Measurements from ENCODE around the gene AHCYL2.
"Not testable (repeated sequence)": the region's sequence is repeated elsewhere in the genome, so short reads cannot be mapped to it uniquely, and the experiment has no call there.

AHCYL2 gene

GRCh38 chr7:129278688-129279087 lies 53.9 kb downstream of the AHCYL2 start:
- Mint-ChIP-seq H3K9me3 (no peaks in the 10 kb centered on the region), H3K4me1 (ENCODE audit: low read depth) (no peaks in the 10 kb centered on the region), H3K4me3 (no peak overlapping the region), H3K36me3 (ENCODE audit: low read depth) (peaks cover 22% of the 10 kb centered on the region), H3K27me3 (no peaks in the 10 kb centered on the region), H3K27ac (no peak overlapping the region)

- Mint-ChIP-seq H3K4me1 (ENCODE audit: low read depth) (no peaks in the 10 kb centered on the region), H3K9me3 (no peaks in the 10 kb centered on the region), H3K4me3 (no peak overlapping the region), H3K27ac (no peak overlapping the region), H3K27me3 (no peaks in the 10 kb centered on the region), H3K36me3 (ENCODE audit: low read depth) (peaks cover 18% of the 10 kb centered on the region)
Measured at GRCh38 chr7:129279757-129280156, 54.9 kb downstream of the AHCYL2 start.

GRCh38 chr7:129281163-129281562 lies 56.3 kb downstream of the AHCYL2 start:
- no peaks in the 10 kb centered on the region for H3K9me3 Mint-ChIP-seq
- H3K4me3 Mint-ChIP-seq: no peak overlapping the region

GRCh38 chr7:129282865-129283264 lies 58.0 kb downstream of the AHCYL2 start:
- H3K9me3 Mint-ChIP-seq: no peaks in the 10 kb centered on the region
- H3K4me1 Mint-ChIP-seq (ENCODE audit: low read depth): no peaks in the 10 kb centered on the region
- no peak overlapping the region for H3K27ac Mint-ChIP-seq
- peaks cover 17% of the 10 kb centered on the region for H3K36me3 Mint-ChIP-seq (ENCODE audit: low read depth)
- H3K4me3 Mint-ChIP-seq: no peak overlapping the region
- H3K27me3 Mint-ChIP-seq: no peaks in the 10 kb centered on the region

More at GRCh38 chr7:129281163-129281562, 56.3 kb downstream of the AHCYL2 start:
- H3K4me1 Mint-ChIP-seq (ENCODE audit: low read depth): no peaks in the 10 kb centered on the region
- peaks cover 17% of the 10 kb centered on the region for H3K36me3 Mint-ChIP-seq (ENCODE audit: low read depth)
- no peaks in the 10 kb centered on the region for H3K27me3 Mint-ChIP-seq
- H3K27ac Mint-ChIP-seq: no peak overlapping the region

GRCh38 chr7:129283936-129284335 lies 59.1 kb downstream of the AHCYL2 start:
- no peaks in the 10 kb centered on the region for H3K9me3 Mint-ChIP-seq
- H3K4me1 Mint-ChIP-seq (ENCODE audit: low read depth): no peaks in the 10 kb centered on the region
- peaks cover 14% of the 10 kb centered on the region for H3K36me3 Mint-ChIP-seq (ENCODE audit: low read depth)
- H3K4me3 Mint-ChIP-seq: no peak overlapping the region
- no peak overlapping the region for H3K27ac Mint-ChIP-seq
- no peaks in the 10 kb centered on the region for H3K27me3 Mint-ChIP-seq

- Mint-ChIP-seq H3K4me1 (ENCODE audit: low read depth) (no peaks in the 10 kb centered on the region), H3K27me3 (no peaks in the 10 kb centered on the region), H3K36me3 (ENCODE audit: low read depth) (peaks cover 9% of the 10 kb centered on the region), H3K9me3 (no peaks in the 10 kb centered on the region), H3K27ac (no peak overlapping the region), H3K4me3 (no peak overlapping the region)
Measured at GRCh38 chr7:129285111-129285510, 60.3 kb downstream of the AHCYL2 start.

GRCh38 chr7:129292861-129293260 lies 68.0 kb downstream of the AHCYL2 start:
- Mint-ChIP-seq H3K9me3 (no peaks in the 10 kb centered on the region), H3K4me1 (ENCODE audit: low read depth) (no peaks in the 10 kb centered on the region), H3K27me3 (no peaks in the 10 kb centered on the region), H3K27ac (no peak overlapping the region), H3K36me3 (ENCODE audit: low read depth) (no peaks in the 10 kb centered on the region), H3K4me3 (no peak overlapping the region)

- Mint-ChIP-seq H3K36me3 (ENCODE audit: low read depth) (no peaks in the 10 kb centered on the region), H3K4me1 (ENCODE audit: low read depth) (no peaks in the 10 kb centered on the region), H3K27ac (no peak overlapping the region), H3K4me3 (no peak overlapping the region), H3K27me3 (no peaks in the 10 kb centered on the region), H3K9me3 (no peaks in the 10 kb centered on the region)
Measured at GRCh38 chr7:129295015-129295423, 70.2 kb downstream of the AHCYL2 start.

- Mint-ChIP-seq H3K4me1 (ENCODE audit: low read depth) (no peaks in the 10 kb centered on the region), H3K27me3 (no peaks in the 10 kb centered on the region), H3K27ac (no peak overlapping the region), H3K9me3 (peaks cover 6% of the 10 kb centered on the region), H3K36me3 (ENCODE audit: low read depth) (peaks cover 4% of the 10 kb centered on the region), H3K4me3 (no peak overlapping the region)
Measured at GRCh38 chr7:129298268-129298893, 73.6 kb downstream of the AHCYL2 start.

- Mint-ChIP-seq H3K27me3 (no peaks in the 10 kb centered on the region), H3K27ac (no peak overlapping the region), H3K4me3 (no peak overlapping the region), H3K4me1 (ENCODE audit: low read depth) (no peaks in the 10 kb centered on the region), H3K9me3 (peaks cover 16% of the 10 kb centered on the region), H3K36me3 (ENCODE audit: low read depth) (peaks cover 10% of the 10 kb centered on the region)
Measured at GRCh38 chr7:129299889-129300288, 75.1 kb downstream of the AHCYL2 start.

GRCh38 chr7:129300299-129300698 lies 75.5 kb downstream of the AHCYL2 start:
- not testable (repeated sequence) for H3K4me1 Mint-ChIP-seq (ENCODE audit: low read depth)

GRCh38 chr7:129307592-129307991 lies 82.8 kb downstream of the AHCYL2 start:
- no peak overlapping the region for H3K27ac Mint-ChIP-seq
- H3K36me3 Mint-ChIP-seq (ENCODE audit: low read depth): peaks cover 10% of the 10 kb centered on the region

More at GRCh38 chr7:129300299-129300698, 75.5 kb downstream of the AHCYL2 start:
- H3K36me3 Mint-ChIP-seq (ENCODE audit: low read depth); H3K27ac Mint-ChIP-seq; H3K4me3 Mint-ChIP-seq; H3K27me3 Mint-ChIP-seq: not testable (repeated sequence)
- H3K9me3 Mint-ChIP-seq: peaks cover 16% of the 10 kb centered on the region

GRCh38 chr7:129308047-129308446 lies 83.2 kb downstream of the AHCYL2 start:
- no peaks in the 10 kb centered on the region for H3K27me3 Mint-ChIP-seq
- H3K9me3 Mint-ChIP-seq: peaks cover 12% of the 10 kb centered on the region
- peaks cover 10% of the 10 kb centered on the region for H3K36me3 Mint-ChIP-seq (ENCODE audit: low read depth)
- no peak overlapping the region for H3K4me3 Mint-ChIP-seq
- H3K27ac Mint-ChIP-seq: no peak overlapping the region
- H3K4me1 Mint-ChIP-seq (ENCODE audit: low read depth): no peaks in the 10 kb centered on the region

More at GRCh38 chr7:129307592-129307991, 82.8 kb downstream of the AHCYL2 start:
- Mint-ChIP-seq H3K27me3 (no peaks in the 10 kb centered on the region), H3K9me3 (peaks cover 12% of the 10 kb centered on the region), H3K4me1 (ENCODE audit: low read depth) (no peaks in the 10 kb centered on the region), H3K4me3 (no peak overlapping the region)

- H3K27me3 Mint-ChIP-seq: no peaks in the 10 kb centered on the region
- H3K36me3 Mint-ChIP-seq (ENCODE audit: low read depth): no peaks in the 10 kb centered on the region
Measured at GRCh38 chr7:129311429-129311828, 86.6 kb downstream of the AHCYL2 start.

GRCh38 chr7:129313282-129313681 lies 88.5 kb downstream of the AHCYL2 start:
- Mint-ChIP-seq H3K27ac (no peak overlapping the region), H3K36me3 (ENCODE audit: low read depth) (no peaks in the 10 kb centered on the region), H3K27me3 (no peaks in the 10 kb centered on the region), H3K9me3 (no peaks in the 10 kb centered on the region), H3K4me3 (no peak overlapping the region), H3K4me1 (ENCODE audit: low read depth) (no peaks in the 10 kb centered on the region)

More at GRCh38 chr7:129311429-129311828, 86.6 kb downstream of the AHCYL2 start:
- no peak overlapping the region for H3K4me3 Mint-ChIP-seq
- no peaks in the 10 kb centered on the region for H3K9me3 Mint-ChIP-seq
- H3K4me1 Mint-ChIP-seq (ENCODE audit: low read depth): no peaks in the 10 kb centered on the region
- H3K27ac Mint-ChIP-seq: no peak overlapping the region

GRCh38 chr7:129315960-129316359 lies 91.1 kb downstream of the AHCYL2 start:
- Mint-ChIP-seq H3K27ac (no peak overlapping the region), H3K27me3 (no peaks in the 10 kb centered on the region), H3K4me1 (ENCODE audit: low read depth) (no peaks in the 10 kb centered on the region), H3K9me3 (no peaks in the 10 kb centered on the region), H3K36me3 (ENCODE audit: low read depth) (no peaks in the 10 kb centered on the region), H3K4me3 (no peak overlapping the region)

All from stimulated activated naive CD8-positive, alpha-beta T cell treated with anti-CD3 and anti-CD28 coated beads, Interleukin-15, Interleukin-2, amounts not matched to agents 100 ng/mL and 50 ng/mL, for 24 hours (primary cell).